Measurements from ENCODE around the gene VPS13D. TPM values are rescaled to one million over a fixed set of nuclear protein-coding genes. Genes with fewer than 3 reads are reported as not detected.

VPS13D gene
- total and polyA plus RNA-seq, 10 donors = 10.1 to 108 (median 86.3) TPM

DNA sequence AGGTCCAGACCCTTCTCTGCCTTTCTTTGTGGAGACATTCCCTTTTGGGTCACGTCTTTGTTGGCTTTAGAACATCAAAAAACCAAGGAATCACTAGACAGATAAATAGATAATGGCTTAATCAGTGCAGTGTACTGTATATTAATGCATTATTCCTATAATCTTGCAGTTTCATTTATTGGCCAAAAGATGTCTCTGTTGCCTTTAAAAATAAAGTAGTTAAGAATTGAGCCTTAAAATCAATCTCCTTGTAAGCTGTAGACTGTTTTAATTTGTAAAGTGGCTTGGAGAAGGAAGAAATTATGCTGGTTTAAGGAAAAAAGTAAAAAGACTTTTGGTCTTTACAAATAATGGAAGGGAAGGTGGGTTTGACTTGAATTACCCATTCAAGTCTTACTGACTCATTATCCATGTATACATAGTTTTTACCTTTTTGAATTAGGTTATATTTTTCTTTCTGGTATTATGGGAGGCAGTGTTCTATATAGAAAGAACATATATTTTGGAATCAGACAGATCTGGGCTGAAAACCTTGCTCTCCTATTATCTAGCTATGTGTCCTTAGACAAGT, 84.6 kb downstream of the VPS13D start:
- Histone ChIP-seq H3K4me3 (no peak overlapping the region), H3K27ac (no peak overlapping the region), H3K4me1 (peaks cover 0 to 10% (median 0%) of the 10 kb centered on the region in 6 donors), H3K27me3 (replicated peaks in 1 of 7) (no peaks in the 10 kb centered on the region), H3K9me3 (no peaks in the 10 kb centered on the region), H3K36me3 (peaks cover 0 to 100% (median 79%) of the 10 kb centered on the region in 6 donors)
- no peak for DNase-seq
- intact Hi-C loops (cut with DNase I; ENCODE audit: low total_unique reads) = no loop called here
- TF ChIP-seq, protein P1, sequence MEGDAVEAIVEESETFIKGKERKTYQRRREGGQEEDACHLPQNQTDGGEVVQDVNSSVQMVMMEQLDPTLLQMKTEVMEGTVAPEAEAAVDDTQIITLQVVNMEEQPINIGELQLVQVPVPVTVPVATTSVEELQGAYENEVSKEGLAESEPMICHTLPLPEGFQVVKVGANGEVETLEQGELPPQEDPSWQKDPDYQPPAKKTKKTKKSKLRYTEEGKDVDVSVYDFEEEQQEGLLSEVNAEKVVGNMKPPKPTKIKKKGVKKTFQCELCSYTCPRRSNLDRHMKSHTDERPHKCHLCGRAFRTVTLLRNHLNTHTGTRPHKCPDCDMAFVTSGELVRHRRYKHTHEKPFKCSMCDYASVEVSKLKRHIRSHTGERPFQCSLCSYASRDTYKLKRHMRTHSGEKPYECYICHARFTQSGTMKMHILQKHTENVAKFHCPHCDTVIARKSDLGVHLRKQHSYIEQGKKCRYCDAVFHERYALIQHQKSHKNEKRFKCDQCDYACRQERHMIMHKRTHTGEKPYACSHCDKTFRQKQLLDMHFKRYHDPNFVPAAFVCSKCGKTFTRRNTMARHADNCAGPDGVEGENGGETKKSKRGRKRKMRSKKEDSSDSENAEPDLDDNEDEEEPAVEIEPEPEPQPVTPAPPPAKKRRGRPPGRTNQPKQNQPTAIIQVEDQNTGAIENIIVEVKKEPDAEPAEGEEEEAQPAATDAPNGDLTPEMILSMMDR (IDR thresholded peaks at IDR 0.05 in 8 of 11, conservative IDR thresholded peaks at IDR 0.05 in 3 of 11) = peak in 9 of 11 experiments; percentile 10 to 59 (median 50)
- TF ChIP-seq POLR2AphosphoS5 (IDR thresholded peaks at IDR 0.05) (no peak), POLR2A (IDR thresholded peaks at IDR 0.05) (no peak)
- 28 to 78% (median 65%) methylated on average over 1 of the region's 1 CpG for WGBS, 5 donors

DNA sequence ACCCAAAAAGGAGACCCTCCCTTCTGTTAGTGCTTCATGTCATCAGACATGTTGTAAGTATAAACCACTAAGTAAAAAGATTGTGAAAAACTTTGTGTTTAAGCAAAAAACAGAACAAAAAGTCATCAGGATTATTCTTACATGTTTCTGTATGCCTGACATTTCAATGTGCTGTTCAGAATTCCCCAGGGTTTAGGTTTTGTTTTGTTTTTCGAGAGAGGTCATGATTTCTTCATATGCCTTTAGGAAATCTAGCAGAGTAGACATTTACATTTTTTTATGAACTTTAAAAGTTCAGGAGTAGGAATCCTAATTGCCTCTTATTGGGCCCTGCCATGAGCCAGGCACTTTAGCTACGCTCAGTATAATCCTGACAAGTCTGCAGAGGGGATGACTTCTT, 85.3 kb downstream of the VPS13D start:
- no peak for DNase-seq
- Histone ChIP-seq H3K27ac (no peak overlapping the region), H3K9me3 (no peaks in the 10 kb centered on the region), H3K4me3 (no peak overlapping the region), H3K36me3 (peaks cover 0 to 100% (median 79%) of the 10 kb centered on the region in 6 donors), H3K4me1 (peaks cover 0 to 10% (median 0%) of the 10 kb centered on the region in 6 donors), H3K27me3 (replicated peaks in 1 of 7) (no peaks in the 10 kb centered on the region)
- intact Hi-C loops (cut with DNase I; ENCODE audit: low total_unique reads) = no loop called here
- 80 to 90% (median 87%) methylated on average over 2 of the region's 2 CpGs for WGBS, 5 donors
- TF ChIP-seq, protein P1 (IDR thresholded peaks at IDR 0.05 in 8 of 11, conservative IDR thresholded peaks at IDR 0.05 in 3 of 11) = no peak
- TF ChIP-seq POLR2A (IDR thresholded peaks at IDR 0.05) (no peak), POLR2AphosphoS5 (IDR thresholded peaks at IDR 0.05) (no peak)

GRCh38 chr1:12316331-12316730, 86.5 kb downstream of the VPS13D start:
- 90 to 97% (median 93%) methylated on average over 2 of the region's 2 CpGs for WGBS, 5 donors
- Histone ChIP-seq H3K27me3 (replicated peaks in 1 of 7) (no peaks in the 10 kb centered on the region), H3K27ac (no peak overlapping the region), H3K4me1 (peaks cover 0 to 10% (median 0%) of the 10 kb centered on the region in 6 donors), H3K36me3 (peaks cover 0 to 100% (median 83%) of the 10 kb centered on the region in 6 donors), H3K9me3 (no peaks in the 10 kb centered on the region), H3K4me3 (no peak overlapping the region)
- intact Hi-C loops (cut with DNase I; ENCODE audit: low total_unique reads) = no loop called here
- DNase-seq = no peak
- TF ChIP-seq POLR2A (IDR thresholded peaks at IDR 0.05) = no peak
- TF ChIP-seq POLR2AphosphoS5 (IDR thresholded peaks at IDR 0.05) = no peak
- TF ChIP-seq, protein P1 (IDR thresholded peaks at IDR 0.05 in 8 of 11, conservative IDR thresholded peaks at IDR 0.05 in 3 of 11) = no peak

- no peaks in the 10 kb centered on the region for H3K9me3 ChIP-seq
- TF ChIP-seq POLR2A (IDR thresholded peaks at IDR 0.05) = no peak
- no peak for TF ChIP-seq POLR2AphosphoS5 (IDR thresholded peaks at IDR 0.05)
- TF ChIP-seq, protein P1 (IDR thresholded peaks at IDR 0.05 in 8 of 11, conservative IDR thresholded peaks at IDR 0.05 in 3 of 11) = no peak
- H3K4me3 ChIP-seq = no peak overlapping the region
- peaks cover 0 to 7% (median 0%) of the 10 kb centered on the region in 6 donors for H3K4me1 ChIP-seq
- H3K27me3 ChIP-seq (replicated peaks in 1 of 7) = no peaks in the 10 kb centered on the region
- WGBS, 5 donors = 72 to 88% (median 77%) methylated on average over 2 of the region's 2 CpGs
- intact Hi-C loops (cut with DNase I; ENCODE audit: low total_unique reads) = no loop called here
- peaks cover 0 to 100% (median 79%) of the 10 kb centered on the region in 6 donors for H3K36me3 ChIP-seq
- DNase-seq = no peak
- H3K27ac ChIP-seq = no peak overlapping the region
Measured at GRCh38 chr1:12320486-12320885, 90.7 kb downstream of the VPS13D start.
